ENCODE measurements around the gene NHS. TPM values are rescaled to one million over a fixed set of nuclear protein-coding genes. Genes with fewer than 3 reads are reported as not detected.
A peak's percentile ranks its signal among the peaks of the same experiment; 100 is the strongest.

The NHS gene
- total and polyA plus RNA-seq, 2 of the 13 experiments (the other 11 are each of a cell fraction or from before 2014, with no cell fraction given), result 0.02 TPM; not detected in 1

DNA sequence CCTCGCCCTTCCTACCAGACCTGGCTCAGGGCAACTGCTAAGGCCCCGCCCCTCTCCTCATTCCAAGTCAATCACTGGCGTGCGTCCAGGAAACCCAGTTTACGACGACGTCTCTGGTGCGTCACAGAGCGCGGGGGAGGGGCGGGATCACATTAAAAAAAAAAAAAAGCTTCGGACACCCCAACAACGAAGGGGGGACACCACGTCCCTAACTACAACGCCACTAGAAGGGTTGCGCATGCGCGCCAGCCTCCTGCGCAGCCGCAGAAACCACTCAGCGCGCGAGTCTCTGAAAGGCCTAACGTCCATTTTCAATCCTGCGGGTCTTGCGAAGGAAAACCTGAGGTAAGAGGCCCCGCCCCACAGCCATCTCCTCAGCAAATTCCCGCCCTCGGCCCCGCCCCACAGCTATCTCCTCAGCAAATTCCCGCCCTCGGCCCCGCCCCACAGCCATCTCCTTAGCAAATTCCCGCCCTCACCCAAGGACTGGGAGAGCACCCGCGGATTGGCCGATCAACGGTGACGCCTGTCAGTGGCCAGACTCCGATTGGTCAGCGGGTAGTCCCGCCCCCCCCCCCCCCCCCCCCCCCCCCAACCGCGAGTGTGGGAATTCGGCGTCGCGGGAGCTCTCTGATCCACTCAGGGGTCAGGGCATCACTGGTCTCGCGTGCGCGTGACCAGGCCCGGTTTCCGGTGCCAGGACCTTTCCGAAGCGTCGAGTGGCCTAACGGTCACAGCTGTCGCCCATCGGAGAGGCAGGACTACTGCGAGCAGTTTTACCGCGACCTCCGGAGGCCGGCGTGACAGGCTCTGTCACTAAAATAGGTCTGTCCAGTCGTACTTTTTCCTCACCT lies 362.1 kb downstream of the NHS start, which contains the start of gene SCML1 (continued):
- TF ChIP-seq ZNF660 (CRISPR knock-in tag; IDR thresholded peaks at IDR 0.05; ENCODE audit: borderline replicate concordance, low read depth), result no peak
- no peak for TF ChIP-seq NFIB (CRISPR knock-in tag; IDR thresholded peaks at IDR 0.05; ENCODE audit: borderline replicate concordance)
- TF ChIP-seq, protein P1, sequence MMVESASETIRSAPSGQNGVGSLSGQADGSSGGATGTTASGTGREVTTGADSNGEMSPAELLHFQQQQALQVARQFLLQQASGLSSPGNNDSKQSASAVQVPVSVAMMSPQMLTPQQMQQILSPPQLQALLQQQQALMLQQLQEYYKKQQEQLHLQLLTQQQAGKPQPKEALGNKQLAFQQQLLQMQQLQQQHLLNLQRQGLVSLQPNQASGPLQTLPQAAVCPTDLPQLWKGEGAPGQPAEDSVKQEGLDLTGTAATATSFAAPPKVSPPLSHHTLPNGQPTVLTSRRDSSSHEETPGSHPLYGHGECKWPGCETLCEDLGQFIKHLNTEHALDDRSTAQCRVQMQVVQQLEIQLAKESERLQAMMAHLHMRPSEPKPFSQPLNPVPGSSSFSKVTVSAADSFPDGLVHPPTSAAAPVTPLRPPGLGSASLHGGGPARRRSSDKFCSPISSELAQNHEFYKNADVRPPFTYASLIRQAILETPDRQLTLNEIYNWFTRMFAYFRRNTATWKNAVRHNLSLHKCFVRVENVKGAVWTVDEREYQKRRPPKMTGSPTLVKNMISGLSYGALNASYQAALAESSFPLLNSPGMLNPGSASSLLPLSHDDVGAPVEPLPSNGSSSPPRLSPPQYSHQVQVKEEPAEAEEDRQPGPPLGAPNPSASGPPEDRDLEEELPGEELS (CRISPR knock-in tag; IDR thresholded peaks at IDR 0.05), result no peak
- 0 out of 2 replicates have a peak, but pooled peaks have one; percentile 32 for TF ChIP-seq GATAD2A (CRISPR knock-in tag; IDR thresholded peaks at IDR 0.05)
- TF ChIP-seq BRD4 (CRISPR knock-in tag; IDR thresholded peaks at IDR 0.05), result no peak
- no peak for TF ChIP-seq HNF4G (IDR thresholded peaks at IDR 0.05; ENCODE audit: borderline replicate concordance, low read depth, low read length)
- TF ChIP-seq HNF4G (CRISPR knock-in tag; IDR thresholded peaks at IDR 0.05; ENCODE audit: borderline replicate concordance, low read depth), result no peak
- peak; percentile 73 for TF ChIP-seq THAP11 (CRISPR knock-in tag; IDR thresholded peaks at IDR 0.05)
- TF ChIP-seq RBM39 (IDR thresholded peaks at IDR 0.05; ENCODE audit: low read depth, low read length, poor library complexity, severe bottlenecking), result no peak
- TF ChIP-seq CBX1 (IDR thresholded peaks at IDR 0.05; ENCODE audit: low read depth), result no peak
- no peak for TF ChIP-seq NCOA2 (CRISPR knock-in tag; IDR thresholded peaks at IDR 0.05)
- no peak for TF ChIP-seq RCOR2 (CRISPR knock-in tag; IDR thresholded peaks at IDR 0.05)
- TF ChIP-seq, protein P2, sequence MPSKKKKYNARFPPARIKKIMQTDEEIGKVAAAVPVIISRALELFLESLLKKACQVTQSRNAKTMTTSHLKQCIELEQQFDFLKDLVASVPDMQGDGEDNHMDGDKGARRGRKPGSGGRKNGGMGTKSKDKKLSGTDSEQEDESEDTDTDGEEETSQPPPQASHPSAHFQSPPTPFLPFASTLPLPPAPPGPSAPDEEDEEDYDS (CRISPR knock-in tag; IDR thresholded peaks at IDR 0.05), result no peak
- TF ChIP-seq ZNF3 (CRISPR knock-in tag; IDR thresholded peaks at IDR 0.05), result no peak
- TF ChIP-seq ZNF629 (CRISPR knock-in tag; conservative IDR thresholded peaks at IDR 0.05), result no peak
- no peak for TF ChIP-seq ZNF251 (CRISPR knock-in tag; IDR thresholded peaks at IDR 0.05)
- TF ChIP-seq DMAP1 (CRISPR knock-in tag; IDR thresholded peaks at IDR 0.05), result no peak
- no peak for TF ChIP-seq SOX6 (IDR thresholded peaks at IDR 0.05)
- TF ChIP-seq SOX6 (CRISPR knock-in tag; IDR thresholded peaks at IDR 0.05), result peak; percentile 20; the same call in 1 of the 2 replicates
- TF ChIP-seq, protein P3, sequence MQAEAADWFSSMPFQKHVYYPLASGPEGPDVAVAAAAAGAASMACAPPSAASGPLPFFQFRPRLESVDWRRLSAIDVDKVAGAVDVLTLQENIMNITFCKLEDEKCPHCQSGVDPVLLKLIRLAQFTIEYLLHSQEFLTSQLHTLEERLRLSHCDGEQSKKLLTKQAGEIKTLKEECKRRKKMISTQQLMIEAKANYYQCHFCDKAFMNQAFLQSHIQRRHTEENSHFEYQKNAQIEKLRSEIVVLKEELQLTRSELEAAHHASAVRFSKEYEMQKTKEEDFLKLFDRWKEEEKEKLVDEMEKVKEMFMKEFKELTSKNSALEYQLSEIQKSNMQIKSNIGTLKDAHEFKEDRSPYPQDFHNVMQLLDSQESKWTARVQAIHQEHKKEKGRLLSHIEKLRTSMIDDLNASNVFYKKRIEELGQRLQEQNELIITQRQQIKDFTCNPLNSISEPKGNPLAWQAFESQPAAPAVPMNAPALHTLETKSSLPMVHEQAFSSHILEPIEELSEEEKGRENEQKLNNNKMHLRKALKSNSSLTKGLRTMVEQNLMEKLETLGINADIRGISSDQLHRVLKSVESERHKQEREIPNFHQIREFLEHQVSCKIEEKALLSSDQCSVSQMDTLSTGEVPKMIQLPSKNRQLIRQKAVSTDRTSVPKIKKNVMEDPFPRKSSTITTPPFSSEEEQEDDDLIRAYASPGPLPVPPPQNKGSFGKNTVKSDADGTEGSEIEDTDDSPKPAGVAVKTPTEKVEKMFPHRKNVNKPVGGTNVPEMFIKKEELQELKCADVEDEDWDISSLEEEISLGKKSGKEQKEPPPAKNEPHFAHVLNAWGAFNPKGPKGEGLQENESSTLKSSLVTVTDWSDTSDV (CRISPR knock-in tag; IDR thresholded peaks at IDR 0.05), result no peak
- TF ChIP-seq SIN3B (IDR thresholded peaks at IDR 0.05; ENCODE audit: low read length), result no peak
- TF ChIP-seq ZNF775 (CRISPR knock-in tag; IDR thresholded peaks at IDR 0.05; ENCODE audit: borderline replicate concordance), result no peak
- no peak for TF ChIP-seq SNAPC2 (CRISPR knock-in tag; IDR thresholded peaks at IDR 0.05)
- TF ChIP-seq MXD4 (CRISPR knock-in tag; IDR thresholded peaks at IDR 0.05), result no peak
- no peak for TF ChIP-seq ZNF354B (CRISPR knock-in tag; IDR thresholded peaks at IDR 0.05)
- no peak for TF ChIP-seq ARID2 (CRISPR knock-in tag; IDR thresholded peaks at IDR 0.05; ENCODE audit: borderline replicate concordance)
- TF ChIP-seq ZFAT (CRISPR knock-in tag; conservative IDR thresholded peaks at IDR 0.05), result no peak
- peak; percentile 66; the same call in 1 of the 2 replicates for TF ChIP-seq HOXA3 (CRISPR knock-in tag; IDR thresholded peaks at IDR 0.05)
- no peak for TF ChIP-seq ZNF136 (CRISPR knock-in tag; IDR thresholded peaks at IDR 0.05; ENCODE audit: low read depth)
